Stimulated activated CD8-positive, alpha-beta memory T cell treated with anti-CD3 and anti-CD28 coated beads, Interleukin-12 subunit alpha, Interleukin-12 subunit beta, amount 100 ng/mL, for 1 hour (primary cell): ENCODE measurements around the gene PRR15L.

Experiments
- DNase-seq: peaks from one replicate; pipeline ENCODE4 v3.0.0-alpha.2; 2020; ENCODE audit warnings: low read depth

Gene PRR15L

GRCh38 chr17:47959825-47960655 lies 2.4 kb upstream of the PRR15L start:
- no peak for DNase-seq

GRCh38 chr17:47956791-47957590 lies 692 bp downstream of the PRR15L start:
- DNase-seq: no peak

GRCh38 chr17:47955497-47956461 lies 1.9 kb downstream of the PRR15L start:
- DNase-seq: no peak

- DNase-seq: no peak
Observed at GRCh38 chr17:47953909-47954308, 3.8 kb downstream of the PRR15L start.

- no peak for DNase-seq
Observed at GRCh38 chr17:47952171-47953021, 5.3 kb downstream of the PRR15L start.

GRCh38 chr17:47950448-47950847 lies 7.2 kb downstream of the PRR15L start:
- DNase-seq: no peak

- no peak for DNase-seq
Observed at GRCh38 chr17:47949946-47950345, 7.7 kb downstream of the PRR15L start.

GRCh38 chr17:47949197-47949759 lies 8.4 kb downstream of the PRR15L start:
- peak; percentile 71 for DNase-seq

GRCh38 chr17:47948706-47949196 lies 8.9 kb downstream of the PRR15L start:
- DNase-seq: no peak

- DNase-seq: peak; percentile 50
Observed at GRCh38 chr17:47946929-47947397, 10.7 kb downstream of the PRR15L start.

GRCh38 chr17:47946516-47946915 lies 11.2 kb downstream of the PRR15L start:
- no peak for DNase-seq

GRCh38 chr17:47945529-47946508 lies 11.9 kb downstream of the PRR15L start:
- no peak for DNase-seq

GRCh38 chr17:47945080-47945479 lies 12.6 kb downstream of the PRR15L start:
- DNase-seq: no peak

GRCh38 chr17:47942568-47942967 lies 15.1 kb downstream of the PRR15L start:
- DNase-seq: no peak

- DNase-seq: no peak
Observed at GRCh38 chr17:47942096-47942510, 15.6 kb downstream of the PRR15L start.

- peak; percentile 90 for DNase-seq
Observed at GRCh38 chr17:47941246-47942095, 16.2 kb downstream of the PRR15L start, which contains the start of gene PNPO. Gene PNPO, plus strand, starts transcription at chr17:47941571. Its CDS starts 105 bp downstream, at chr17:47941676.

GRCh38 chr17:47937941-47938340 lies 19.7 kb downstream of the PRR15L start:
- DNase-seq: no peak

GRCh38 chr17:47935961-47936360 lies 21.7 kb downstream of the PRR15L start:
- no peak for DNase-seq
